SK-N-SH (cell line): Measurements from ENCODE around the gene LNPK.

ENCODE experiments used
- CTCF ChIP-seq: fragments of 200-600 bp; sonication (generic); IDR thresholded peaks from 2 replicates; pipeline ENCODE4 v1.6.1; 2017; ENCODE audit warnings: antibody characterized with exemption, mild to moderate bottlenecking, moderate library complexity
- EP300 ChIP-seq, 2 experiments: IDR thresholded peaks; 2 replicates each; pipeline versions ENCODE4 v1.4.0 to v1.6.1; 2012; ENCODE audit warnings: borderline replicate concordance in 1 of 2, low read depth in 1 of 2, low read length in 1 of 2
- EZH2phosphoT487 ChIP-seq: fragments of 200-600 bp; sonication (generic); IDR thresholded peaks from 2 replicates; pipeline ENCODE4 v1.6.1; 2017; ENCODE audit warnings: low read depth, mixed run types, mild to moderate bottlenecking, antibody characterized with exemption, moderate library complexity, borderline replicate concordance
- JUND ChIP-seq: IDR thresholded peaks from 2 replicates; pipeline ENCODE4 v1.4.0; 2012
- MAX ChIP-seq: IDR thresholded peaks from 2 replicates; pipeline ENCODE4 v1.4.0; 2012; ENCODE audit warnings: low read depth
- MXI1 ChIP-seq: IDR thresholded peaks from 2 replicates; pipeline ENCODE4 v1.6.1; 2012; ENCODE audit warnings: mild to moderate bottlenecking, low read depth, low read length, improper control_type of control experiment
- POLR2AphosphoS5 ChIP-seq: IDR thresholded peaks from 2 replicates; pipeline ENCODE4 v1.6.1; 2012; ENCODE audit warnings: low read depth, low read length
- RAD21 ChIP-seq: IDR thresholded peaks from 2 replicates; pipeline ENCODE4 v1.6.1; 2012; ENCODE audit warnings: mild to moderate bottlenecking, low read length
- SIN3A ChIP-seq: IDR thresholded peaks from 2 replicates; pipeline ENCODE4 v1.6.1; 2012; ENCODE audit warnings: low read depth, mild to moderate bottlenecking, low read length, moderate library complexity, borderline replicate concordance
- TAF1 ChIP-seq: IDR thresholded peaks from 2 replicates; pipeline ENCODE4 v1.6.1; 2012; ENCODE audit warnings: low read depth, mild to moderate bottlenecking, low read length, moderate library complexity, borderline replicate concordance
- USF1 ChIP-seq: IDR thresholded peaks from 2 replicates; pipeline ENCODE4 v1.4.0; 2012; ENCODE audit warnings: low read depth, borderline replicate concordance

- TF ChIP-seq RAD21 (no peak), JUND (no peak), USF1 (no peak), CTCF (no peak), MAX (no peak), EZH2phosphoT487 (no peak), POLR2AphosphoS5 (no peak), SIN3A (no peak), TAF1 (no peak), EP300 (IDR thresholded peaks at IDR 0.05; ENCODE audit: borderline replicate concordance in 1 of 2, low read depth in 1 of 2, low read length in 1 of 2) (no peak), MXI1 (no peak)
Measured at GRCh38 chr2:175941699-175942098, 60.4 kb downstream of the LNPK start.
